Right hindlimb (tissue), 1 donor: ENCODE data around the gene URB1.
A peak's percentile ranks its signal among the peaks of the same experiment; 100 is the strongest.
"Not testable (repeated sequence)": the region's sequence is repeated elsewhere in the genome, so short reads cannot be mapped to it uniquely, and the experiment has no call there.

Experiments used
- DNase-seq: peaks from one replicate; pipeline ENCODE4 v3.0.0-alpha.2; 2018

URB1 gene

DNA sequence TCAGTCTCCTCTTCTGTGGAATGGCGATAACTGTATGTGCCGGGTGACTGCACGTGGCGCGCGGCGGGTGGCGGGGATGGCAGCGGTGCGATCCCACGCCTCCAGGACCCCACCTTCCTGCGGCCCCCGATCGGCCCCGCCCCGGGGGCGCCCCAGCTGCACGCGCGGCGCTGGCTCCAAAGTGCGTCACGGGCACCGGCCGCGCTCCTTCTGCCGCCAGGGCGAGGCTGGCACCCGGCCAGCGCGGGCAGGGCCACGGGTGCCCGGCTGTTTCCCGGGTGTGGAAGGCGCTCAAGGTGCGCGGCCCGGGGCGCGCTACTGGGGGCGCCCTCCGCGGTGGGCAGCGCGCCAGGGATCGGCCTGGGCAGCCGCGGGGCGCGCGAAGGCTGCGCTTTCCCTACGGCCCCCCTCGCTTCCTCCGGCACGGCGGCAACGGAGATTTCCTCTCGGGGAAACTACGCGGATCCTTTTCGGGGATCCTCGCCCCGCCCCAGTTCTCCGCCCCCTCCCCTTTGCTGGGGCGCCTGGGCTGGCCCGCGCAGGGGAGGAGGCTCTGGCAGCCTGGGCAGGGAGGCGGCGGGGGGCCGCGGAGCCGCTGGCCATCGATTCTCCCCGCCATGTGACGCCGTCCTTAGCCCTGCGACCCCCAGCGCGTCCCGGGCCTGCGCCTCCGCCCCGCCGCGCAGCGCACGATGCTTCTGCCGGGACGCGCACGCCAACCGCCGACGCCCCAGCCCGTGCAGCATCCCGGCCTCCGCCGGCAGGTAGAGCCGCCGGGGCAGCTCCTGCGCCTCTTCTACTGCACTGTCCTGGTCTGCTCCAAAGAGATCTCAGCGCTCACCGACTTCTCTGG is 19.6 kb upstream of the URB1 start, which contains the start of gene EVA1C:
Gene EVA1C (plus strand): TSS at position 545 of the 853 bp plus-strand sequence. CDS start 148 bp downstream, at position 693.
- DNase-seq, result peak; percentile 44

DNA sequence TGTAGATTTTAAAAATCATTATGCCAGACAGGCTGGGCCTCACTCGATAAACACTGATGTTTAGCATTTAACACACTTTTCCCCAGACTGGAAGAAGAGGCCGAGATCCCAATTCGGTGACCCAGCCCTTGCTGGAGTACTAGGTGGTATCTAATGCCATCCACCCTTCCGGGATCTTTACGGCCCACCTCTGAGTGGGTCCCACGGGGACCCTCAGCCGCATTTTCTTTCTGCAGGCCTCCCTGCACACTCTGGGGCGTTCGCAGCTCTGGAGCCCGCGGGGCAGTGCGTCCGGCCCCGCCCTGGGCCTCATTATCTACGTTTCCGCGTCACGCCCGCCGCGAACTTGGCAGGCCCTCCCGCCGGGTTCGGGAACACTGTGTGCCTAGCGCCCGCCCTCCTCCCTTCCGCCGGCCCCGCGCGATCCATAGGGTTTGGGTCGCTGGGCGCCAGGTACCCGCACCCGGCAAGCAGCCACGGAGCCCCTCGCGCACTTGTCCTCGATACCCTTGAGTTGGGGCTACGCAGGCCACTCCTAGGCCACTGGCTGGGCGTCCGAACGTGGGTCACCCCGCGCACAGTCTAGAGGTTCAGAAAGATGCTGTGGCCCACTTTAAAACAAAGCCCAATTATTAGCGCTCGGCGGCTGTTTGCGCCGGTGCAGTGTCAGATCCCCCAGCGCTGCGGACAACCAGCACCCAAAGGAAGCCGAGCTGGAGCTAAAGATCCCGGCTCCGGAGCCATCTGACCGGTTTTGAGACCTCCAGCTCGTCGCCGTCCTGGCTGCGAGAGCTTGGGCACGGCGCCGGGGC is 18.7 kb upstream of the URB1 start:
- DNase-seq, result peak; percentile 68

DNA sequence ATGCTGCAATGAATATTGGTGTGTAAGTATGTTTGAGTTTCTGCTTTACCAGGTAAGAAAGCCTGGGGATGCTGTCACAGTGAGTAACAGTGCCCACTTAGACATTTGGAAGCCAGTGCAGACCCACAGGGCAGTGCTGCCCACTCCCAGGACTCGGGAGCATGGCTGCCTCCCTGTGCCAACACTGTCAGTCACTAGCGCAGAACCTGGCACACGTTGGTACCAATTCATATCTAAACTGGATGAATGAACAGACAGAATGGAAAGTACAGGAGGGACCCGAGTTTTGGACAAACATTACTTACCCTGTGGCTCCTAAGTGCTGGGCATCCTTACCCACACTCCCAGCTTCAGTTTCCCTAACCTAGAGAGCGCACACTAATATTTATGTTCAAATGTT is 18.1 kb upstream of the URB1 start:
- no peak for DNase-seq

DNA sequence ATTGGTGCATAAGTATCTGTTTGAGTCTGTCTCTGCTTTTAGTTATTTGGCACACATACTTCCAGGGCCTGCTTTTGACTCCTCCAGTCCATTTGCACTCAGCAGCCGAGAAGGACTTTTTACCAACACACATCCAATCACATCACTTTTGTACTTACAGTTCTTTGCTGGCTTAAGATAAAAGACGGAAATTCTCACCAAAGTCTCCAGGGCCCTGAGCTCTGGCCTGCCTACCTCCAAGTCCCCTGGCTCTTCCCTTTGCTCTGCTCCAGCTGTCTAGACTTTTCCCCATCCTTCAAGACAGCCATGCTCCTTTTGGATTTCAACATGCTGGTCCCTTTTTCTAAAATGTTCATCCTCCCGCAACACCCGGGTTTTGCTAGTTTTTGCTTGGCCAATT is 17.5 kb upstream of the URB1 start:
- DNase-seq, result no peak

DNA sequence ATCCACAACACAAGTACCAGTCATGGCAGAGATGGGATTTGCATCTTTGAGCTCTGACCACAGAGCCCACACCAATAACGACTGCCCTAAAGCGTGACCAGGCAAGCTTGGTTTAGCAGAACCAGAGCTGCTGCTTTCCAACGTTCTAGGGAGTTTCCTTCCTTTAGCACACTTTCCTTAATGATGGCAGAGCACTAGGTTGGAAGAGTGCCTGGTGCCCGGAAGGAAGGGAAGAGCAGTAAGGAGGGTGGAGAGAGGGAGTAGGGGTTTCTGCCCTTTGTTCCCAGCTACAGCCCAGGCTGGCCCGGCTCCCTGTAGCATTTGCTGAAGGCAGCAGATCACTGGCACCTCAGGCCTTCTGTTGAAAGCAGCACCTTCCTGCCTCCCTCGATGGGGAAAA is 13.6 kb upstream of the URB1 start:
- no peak for DNase-seq

DNA sequence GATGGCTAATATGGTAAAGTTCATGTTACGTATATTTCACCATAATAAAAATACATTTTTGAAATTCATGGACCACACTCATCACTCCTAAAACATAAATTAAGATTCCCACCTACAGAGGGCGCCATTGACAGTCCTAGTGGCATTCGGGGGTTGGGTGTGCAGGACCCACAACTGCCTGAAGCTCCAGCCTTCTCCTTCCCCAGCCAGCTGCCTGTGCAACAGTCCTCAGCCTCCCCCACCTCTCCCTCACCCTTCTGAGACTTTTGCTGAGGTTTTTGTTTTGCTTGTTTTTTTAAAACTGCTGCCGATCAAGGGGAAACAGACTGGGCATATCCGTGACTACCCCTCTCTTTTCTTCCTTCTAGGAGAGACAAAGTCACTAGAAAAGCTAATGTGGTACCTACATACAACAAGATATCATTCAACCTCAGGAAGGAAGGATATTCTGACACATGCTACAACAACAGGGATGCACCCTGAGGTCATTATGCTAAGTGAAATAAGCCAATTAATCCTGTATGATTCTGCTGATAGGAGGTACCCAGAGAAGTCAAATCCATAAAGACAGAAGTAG is 10.5 kb upstream of the URB1 start:
- DNase-seq, result peak; percentile 56

DNA sequence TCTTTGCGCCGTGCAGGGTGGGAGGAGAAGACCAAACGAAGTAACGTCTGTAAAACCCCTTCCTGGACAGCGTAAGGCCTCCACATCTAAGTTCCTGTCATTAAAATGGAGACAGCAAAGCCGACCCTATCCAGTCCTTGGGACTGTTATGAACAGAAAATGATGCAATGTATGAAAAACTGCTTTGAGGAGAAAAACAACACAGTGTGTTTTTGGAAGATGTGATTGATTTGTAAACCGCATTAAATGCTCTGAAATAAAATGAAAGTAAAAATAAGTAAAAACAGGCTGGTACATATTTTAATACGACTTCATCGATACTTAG is 827 bp upstream of the URB1 start:
- no peak for DNase-seq

DNA sequence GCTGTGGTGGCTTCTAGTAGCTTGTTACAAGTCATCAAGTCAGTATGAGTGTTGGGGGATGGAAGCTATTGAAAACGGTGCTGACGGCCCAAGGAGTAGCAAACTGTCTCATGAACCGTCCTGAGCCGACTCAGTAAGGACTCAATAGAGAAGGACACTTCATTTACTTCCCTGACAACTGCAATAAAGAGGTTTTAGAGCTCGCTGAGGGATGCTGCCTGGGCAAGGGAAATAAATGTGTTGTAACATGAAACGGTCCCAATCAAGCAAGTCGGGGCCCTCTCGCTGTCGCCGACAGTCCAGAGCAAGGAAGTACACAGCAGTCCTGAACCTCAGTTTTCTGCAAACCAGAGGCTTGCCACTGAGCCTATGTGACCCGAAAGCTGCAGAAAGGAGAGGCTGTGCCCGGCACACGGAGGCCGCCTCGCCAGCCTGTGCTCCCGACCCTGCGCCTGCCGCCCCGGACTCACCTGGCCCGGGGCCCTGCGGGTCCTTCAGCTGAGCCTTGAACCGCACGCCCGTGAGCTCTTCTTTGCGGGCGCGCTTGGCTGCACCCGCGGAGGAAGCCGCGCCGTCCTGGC is 423 bp downstream of the URB1 start:
- no peak for DNase-seq

DNA sequence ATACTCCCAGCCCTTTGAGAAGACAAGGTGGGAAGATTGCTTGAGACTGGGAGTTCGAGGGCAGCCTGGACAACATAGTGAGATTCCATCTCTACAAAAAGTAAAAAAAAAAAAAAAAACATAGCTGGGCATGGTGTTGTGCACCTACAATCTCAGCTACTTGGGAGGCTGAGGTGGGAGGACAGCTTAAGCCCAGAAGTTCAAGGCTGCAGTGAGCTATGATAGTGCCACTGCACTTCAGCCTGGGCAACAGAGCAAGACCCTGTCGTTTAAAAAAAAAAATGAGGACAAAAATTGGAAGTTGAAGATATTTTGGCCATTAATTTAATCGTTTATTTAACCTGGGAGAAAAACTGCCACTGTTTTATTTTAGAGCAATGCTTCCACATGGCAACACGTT is 1.1 kb downstream of the URB1 start:
- no peak for DNase-seq

DNA sequence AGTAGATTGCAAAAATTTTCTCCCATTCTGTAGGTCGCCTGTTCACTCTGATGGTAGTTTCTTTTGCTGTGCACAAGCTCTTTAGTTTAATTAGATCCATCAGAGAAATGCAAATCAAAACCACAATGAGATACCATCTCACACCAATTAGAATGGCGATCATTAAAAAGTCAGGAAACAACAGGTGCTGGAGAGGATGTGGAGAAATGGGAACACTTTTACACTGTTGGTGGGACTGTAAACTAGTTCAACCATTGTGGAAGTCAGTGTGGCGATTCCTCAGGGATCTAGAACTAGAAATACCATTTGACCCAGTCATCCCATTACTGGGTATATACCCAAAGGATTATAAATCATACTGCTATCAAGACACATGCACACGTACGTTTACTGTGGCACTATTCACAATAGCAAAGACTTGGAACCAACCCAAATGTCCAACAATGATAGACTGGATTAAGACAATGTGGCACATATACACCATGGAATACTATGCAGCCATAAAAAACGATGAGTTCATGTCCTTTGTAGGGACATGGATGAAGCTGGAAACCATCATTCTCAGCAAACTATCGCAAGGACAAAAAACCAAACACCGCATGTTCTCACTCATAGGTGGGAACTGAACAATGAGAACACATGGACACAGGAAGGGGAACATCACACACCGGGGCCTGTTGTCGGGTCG is 2.1 kb downstream of the URB1 start:
- not testable (repeated sequence) for DNase-seq

DNA sequence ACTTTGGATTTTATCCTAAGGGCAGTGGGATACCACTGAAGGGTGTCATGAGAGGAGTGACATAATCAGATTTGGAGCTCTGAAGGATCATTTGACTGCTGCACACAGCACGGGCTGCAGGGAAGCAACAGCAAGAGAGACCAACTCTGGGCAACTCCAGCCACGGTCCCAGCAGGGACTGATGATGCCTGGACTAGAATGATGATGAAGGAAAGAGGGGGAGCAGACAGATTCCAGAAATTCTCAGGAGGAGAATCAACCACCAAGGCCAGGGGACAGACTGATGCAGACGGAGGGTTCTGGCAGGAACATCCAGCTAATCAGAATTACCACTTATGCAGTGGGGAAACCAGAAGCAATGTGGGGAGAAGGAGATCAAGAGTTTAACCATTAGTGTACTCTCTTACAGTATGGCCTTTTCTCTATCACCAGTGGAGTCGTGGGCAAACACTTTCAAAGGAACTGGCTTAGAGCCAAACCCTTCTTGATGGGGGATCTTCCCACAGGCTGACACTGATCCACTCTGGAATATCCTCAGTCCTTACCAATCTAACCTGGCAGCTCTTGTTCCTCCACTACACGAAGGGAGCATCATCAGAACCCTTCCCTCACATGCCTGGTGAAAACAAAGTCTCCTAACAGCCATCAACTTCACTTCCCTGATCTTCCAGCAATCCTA is 3.3 kb downstream of the URB1 start:
- no peak for DNase-seq

DNA sequence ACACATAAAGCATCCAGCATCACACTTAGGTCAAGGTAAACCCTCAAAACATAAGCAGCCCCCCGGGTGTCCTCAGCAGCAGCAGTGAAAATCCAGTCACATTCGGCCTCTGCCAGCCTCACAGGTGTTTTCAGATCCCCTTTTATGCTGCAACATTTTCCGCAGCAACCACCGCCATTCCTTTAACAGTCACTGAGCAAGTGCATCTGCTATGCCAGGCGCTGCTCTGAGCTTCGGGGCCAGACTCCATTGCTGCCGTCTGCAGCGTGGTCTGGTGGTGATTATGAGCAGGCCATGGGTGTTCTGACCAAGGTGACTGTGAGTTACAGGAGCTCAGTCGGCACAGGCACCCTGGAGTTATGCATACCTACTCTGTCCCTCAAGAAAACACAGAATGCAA is 4.5 kb downstream of the URB1 start:
- DNase-seq, result no peak

DNA sequence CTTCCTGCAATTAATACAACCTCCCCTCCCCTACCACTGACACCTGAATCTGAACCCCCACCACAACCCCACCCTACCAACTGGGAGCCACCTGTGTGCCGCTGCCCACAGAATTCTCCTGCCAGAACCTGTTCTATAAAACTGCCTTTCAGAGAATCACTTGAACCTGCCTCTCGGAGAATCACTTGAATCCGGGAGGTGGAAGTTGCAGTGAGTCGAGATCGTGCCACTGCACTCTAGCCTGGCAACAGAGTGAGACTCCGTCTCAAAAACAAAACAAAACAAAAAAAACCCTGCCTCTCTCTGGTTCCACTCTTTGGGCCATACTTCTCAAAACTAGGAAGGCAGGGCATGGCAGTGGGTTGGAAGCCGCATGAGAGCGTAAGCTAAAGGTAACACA is 5.7 kb downstream of the URB1 start:
- no peak for DNase-seq

DNA sequence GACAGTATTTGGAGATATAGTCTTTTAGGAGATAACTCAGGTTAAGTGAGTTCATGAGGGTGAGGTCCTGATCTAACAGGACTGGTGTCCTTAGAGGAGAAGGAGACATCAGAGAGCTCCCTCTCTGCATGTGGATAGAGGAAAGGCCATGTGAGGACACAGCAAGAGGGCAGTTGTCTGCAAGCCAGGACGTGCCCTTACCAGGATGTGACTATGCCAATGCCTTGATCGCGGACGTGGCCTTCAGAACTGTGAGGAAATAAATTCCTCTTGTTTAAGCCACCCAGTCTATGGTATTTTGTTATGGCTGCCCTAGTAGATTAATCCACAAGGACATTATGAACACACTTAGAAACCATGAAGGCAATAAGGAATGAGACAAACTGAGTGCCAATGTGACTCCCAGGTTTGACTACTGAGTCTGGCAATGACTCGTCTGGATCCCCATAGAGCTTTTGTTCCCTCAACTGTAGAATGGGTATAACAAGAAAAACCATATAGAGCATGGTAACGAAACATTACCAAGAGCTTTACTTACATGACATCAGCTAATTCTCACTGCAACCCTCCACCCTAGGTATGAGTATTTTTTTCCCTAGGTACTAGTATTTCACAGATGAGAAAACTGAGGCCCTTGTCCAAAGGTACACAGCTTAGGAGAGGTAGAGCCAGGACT is 6.5 kb downstream of the URB1 start:
- no peak for DNase-seq

DNA sequence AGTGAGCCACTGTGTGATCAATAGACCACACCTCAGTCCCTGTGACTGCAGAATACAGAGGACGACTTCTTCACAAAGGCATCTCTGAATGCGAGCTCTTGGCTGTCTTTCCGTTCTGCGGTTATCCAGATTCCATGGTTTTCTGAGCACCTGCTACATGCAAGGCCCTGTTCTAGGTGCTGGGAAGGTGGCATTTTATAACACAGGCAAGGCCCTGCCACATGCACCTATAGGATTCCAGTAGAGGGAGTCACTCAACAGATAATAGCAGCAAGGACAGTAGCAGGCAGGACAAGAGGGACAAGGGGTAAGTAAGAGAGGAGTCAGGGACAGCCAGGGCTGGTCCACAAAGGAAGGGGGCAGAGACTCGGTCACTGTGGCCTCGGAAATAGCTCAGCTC is 9.0 kb downstream of the URB1 start:
- no peak for DNase-seq

DNA sequence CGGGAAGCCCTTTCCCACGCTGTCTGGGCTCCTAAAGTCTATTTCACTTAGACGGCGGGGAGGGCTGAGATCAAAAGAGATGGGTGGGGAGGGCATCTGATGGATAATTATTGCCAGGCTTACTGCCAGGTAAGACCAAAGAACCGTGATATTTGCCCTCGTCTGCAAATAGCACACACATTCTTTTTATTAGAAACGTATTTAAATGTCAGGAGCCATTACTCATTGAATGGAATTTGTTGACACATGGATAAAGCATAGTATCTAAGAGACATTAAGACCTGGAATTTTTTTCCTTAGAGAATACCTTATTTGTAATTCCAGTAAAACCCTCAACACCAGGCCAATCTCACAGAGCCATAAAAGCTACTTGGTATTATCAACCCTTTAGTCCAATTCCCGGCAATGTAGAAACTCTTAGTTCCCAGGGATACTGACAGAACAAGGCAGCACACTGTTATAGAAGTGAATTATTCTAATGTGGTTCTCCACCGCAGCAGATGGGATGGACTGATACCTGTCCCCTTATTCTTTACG is 10.6 kb downstream of the URB1 start:
- no peak for DNase-seq

DNA sequence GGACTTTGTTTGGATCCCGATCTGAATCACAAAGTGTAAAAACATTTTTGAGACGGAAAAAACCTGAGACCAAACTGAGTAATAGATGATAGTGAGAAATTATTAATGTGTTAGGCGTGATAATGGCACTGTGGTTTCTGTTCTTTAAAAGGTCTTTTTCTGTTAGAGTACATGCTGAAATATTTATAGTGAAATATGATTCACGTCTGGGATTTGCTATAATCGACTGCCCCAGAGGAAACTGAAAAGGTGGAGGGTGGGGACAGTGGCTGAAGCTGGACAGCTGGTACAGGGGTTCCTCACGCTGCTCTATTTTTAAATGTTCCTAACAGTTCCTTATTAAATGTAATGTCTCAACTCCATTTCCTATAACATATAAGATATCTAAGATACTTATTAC is 11.2 kb downstream of the URB1 start:
- DNase-seq, result no peak

DNA sequence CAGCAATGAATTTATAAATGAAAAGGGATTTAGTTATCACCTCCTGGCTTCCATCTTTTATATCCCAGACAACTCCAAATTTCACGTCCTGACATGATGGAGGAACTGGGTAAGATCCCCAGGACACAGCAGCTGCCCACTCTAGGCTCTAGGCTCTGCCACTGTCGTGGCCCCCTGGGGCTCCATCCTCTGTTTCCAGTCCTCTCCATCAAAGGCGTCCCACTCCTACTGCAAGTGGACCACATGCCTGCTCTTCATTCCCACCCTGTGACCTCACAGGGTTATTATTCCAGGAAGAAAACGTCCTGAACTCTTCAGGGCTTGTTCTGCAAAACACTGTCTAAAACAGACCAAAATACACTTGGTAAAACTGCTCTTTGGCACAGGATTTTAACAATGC is 11.9 kb downstream of the URB1 start:
- DNase-seq, result no peak

DNA sequence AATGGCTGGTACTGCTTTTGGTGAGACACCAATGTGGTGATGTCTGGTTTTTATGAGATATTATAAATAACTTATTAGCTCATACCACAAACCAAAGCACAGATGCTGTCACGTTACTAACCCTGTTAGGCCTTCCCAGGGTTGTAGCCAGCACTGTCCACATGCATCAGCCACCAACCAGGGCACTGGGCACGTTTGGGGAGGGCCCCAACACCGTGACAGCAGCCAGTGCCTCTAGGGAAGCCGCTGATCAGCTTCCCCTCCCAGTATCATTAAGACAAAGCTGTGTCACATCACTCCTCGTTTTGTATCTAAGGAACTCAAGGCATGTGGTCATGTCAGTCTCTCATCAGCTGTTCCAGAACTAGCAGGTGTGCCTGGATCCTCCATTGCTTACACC is 13.9 kb downstream of the URB1 start:
- DNase-seq, result peak; percentile 61

DNA sequence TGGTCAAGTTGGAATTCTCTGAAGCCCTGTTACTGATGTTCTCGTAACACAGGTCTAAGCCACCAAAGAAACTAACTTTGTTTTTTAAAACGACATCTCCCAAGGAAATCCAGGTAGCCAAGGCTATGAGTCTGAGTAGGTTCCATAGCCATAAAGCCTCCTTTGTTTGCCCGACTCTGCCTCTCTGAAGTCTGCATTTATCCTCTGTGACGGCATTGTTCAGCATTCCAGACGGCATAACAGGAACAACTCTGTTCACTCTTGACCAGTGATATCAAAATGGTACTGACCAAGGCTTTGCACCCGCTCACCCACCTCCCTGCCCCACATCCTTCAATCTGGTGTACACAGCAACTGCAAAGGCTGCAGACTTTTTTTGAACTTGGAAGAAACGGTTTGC is 14.8 kb downstream of the URB1 start:
- no peak for DNase-seq

DNA sequence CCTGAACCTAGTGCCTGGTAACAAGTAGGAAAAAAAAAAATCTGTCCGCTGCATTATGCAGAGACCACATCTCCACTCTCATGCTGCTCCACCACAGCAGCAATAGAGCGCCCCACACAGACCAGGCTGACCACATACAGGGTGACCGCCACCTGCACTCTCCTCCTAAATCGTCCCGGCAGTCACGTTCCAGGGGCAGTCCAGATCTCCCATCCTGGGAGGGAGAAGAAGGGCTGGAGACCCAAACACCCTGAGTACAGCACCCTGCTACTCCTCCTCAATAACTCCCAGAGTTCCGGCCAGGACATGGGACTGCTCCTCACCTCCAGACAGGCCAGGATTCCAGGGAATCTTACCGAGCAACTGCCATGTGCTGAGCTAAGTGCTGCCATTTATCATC is 15.3 kb downstream of the URB1 start:
- DNase-seq, result no peak

DNA sequence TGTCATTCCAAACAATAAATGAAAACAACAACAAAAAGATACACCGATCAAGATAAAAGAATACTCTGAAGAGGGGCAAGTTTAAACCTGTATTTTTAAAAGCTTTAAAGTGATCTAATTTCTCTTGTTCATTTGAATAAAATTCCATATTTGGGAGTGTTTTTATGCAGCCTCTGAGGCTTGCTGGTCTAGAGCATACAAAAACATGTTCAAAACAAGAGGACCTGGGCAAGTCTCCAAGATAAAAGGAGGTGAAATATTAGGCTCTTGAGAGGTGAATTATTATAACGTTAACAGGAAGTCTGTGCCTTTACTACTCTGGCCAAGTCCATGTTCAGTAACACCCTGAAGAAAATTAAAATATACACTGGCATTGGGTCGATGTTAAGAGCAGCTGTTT is 20.1 kb downstream of the URB1 start:
- DNase-seq, result no peak
